PC-3 (cell line): ENCODE results near the gene VWA8. TPM values are rescaled to one million over a fixed set of nuclear protein-coding genes. Genes with fewer than 3 reads are reported as not detected.

ENCODE experiments used
- ATAC-seq: fragments of 200-7000 bp; cut with Tn5 transposase; 2 replicates; pipeline ENCODE4 v1.9.1; 2020; ENCODE audit warnings: mild to moderate bottlenecking, moderate library complexity
- BruUV-seq: library from RNA; stranded (reverse); fragments of 400-500 nt; replicated peaks from 2 replicates; lab custom pipeline; 2021; lab: Mats Ljungman, UMichigan
- CTCF ChIA-PET: fragments of 300-600 bp; sonication (Branson Sonifier 250); formaldehyde crosslinking; loops from one replicate; lab custom pipeline; 2022; ENCODE audit warnings: antibody characterized with exemption; lab: Charles Lee
- POLR2A ChIA-PET: fragments of 300-600 bp; sonication (Branson Sonifier 250); formaldehyde crosslinking; loops from one replicate; lab custom pipeline; 2022; ENCODE audit warnings: antibody characterized with exemption; ENCODE audit not compliant: unreplicated experiment; lab: Charles Lee
- DNase-seq: peaks from one replicate; pipeline ENCODE4 v3.0.0-alpha.2; 2015
- H2AFZ ChIP-seq: fragments of 300-600 bp; sonication (generic); 2 replicates; pipeline ENCODE4 v1.6.0; 2016; ENCODE audit warnings: antibody characterized with exemption, low read length
- H3F3A ChIP-seq: fragments of 300-600 bp; sonication (generic); one replicate; pipeline ENCODE4 v1.6.0; 2017; ENCODE audit warnings: antibody characterized with exemption, low read length, control low read depth, mild to moderate bottlenecking; ENCODE audit not compliant: unreplicated experiment
- H3K27ac ChIP-seq: fragments of 300-600 bp; sonication (generic); 2 replicates; pipeline ENCODE4 v1.5.1; 2016; ENCODE audit warnings: mild to moderate bottlenecking, low read length
- H3K27me3 ChIP-seq: fragments of 300-600 bp; sonication (generic); 2 replicates; pipeline ENCODE4 v1.6.1; 2016; ENCODE audit warnings: low read length, mixed read lengths
- H3K36me3 ChIP-seq: fragments of 300-600 bp; sonication (generic); 2 replicates; pipeline ENCODE4 v1.6.1; 2016; ENCODE audit warnings: low read depth, mixed run types, low read length, mixed read lengths
- H3K4me1 ChIP-seq: fragments of 300-600 bp; sonication (generic); 2 replicates; pipeline ENCODE4 v1.5.1; 2016; ENCODE audit warnings: low read length; ENCODE audit not compliant: insufficient read depth
- H3K4me2 ChIP-seq: fragments of 300-600 bp; sonication (generic); 2 replicates; pipeline ENCODE4 v1.6.0; 2016; ENCODE audit warnings: low read length
- H3K4me3 ChIP-seq: fragments of 300-600 bp; sonication (generic); 2 replicates; pipeline ENCODE4 v1.5.1; 2016; ENCODE audit warnings: mild to moderate bottlenecking, low read length, mixed read lengths
- H3K79me2 ChIP-seq: fragments of 300-600 bp; sonication (generic); 2 replicates; pipeline ENCODE4 v1.6.1; 2017; ENCODE audit warnings: low read length, mixed read lengths
- H3K9ac ChIP-seq: fragments of 300-600 bp; sonication (generic); 2 replicates; pipeline ENCODE4 v1.6.0; 2016; ENCODE audit warnings: mild to moderate bottlenecking, low read length
- H3K9me2 ChIP-seq: fragments of 300-600 bp; sonication (generic); replicated peaks from 2 replicates; pipeline ENCODE4 v1.6.1; 2016; ENCODE audit warnings: mixed run types, low read length, mixed read lengths
- H3K9me3 ChIP-seq: fragments of 300-600 bp; sonication (generic); 2 replicates; pipeline ENCODE4 v1.6.1; 2016; ENCODE audit warnings: low read length, mixed read lengths
- H4K20me1 ChIP-seq: fragments of 300-600 bp; sonication (generic); 2 replicates; pipeline ENCODE4 v1.6.1; 2016; ENCODE audit warnings: low read length, mixed read lengths
- EZH2 ChIP-seq: fragments of 300-600 bp; sonication (generic); IDR thresholded peaks from one replicate; pipeline ENCODE4 v1.6.1; 2017; ENCODE audit warnings: antibody characterized with exemption, mild to moderate bottlenecking, low read length; ENCODE audit not compliant: unreplicated experiment
- EZH2phosphoT487 ChIP-seq: fragments of 300-600 bp; sonication (generic); IDR thresholded peaks from 2 replicates; pipeline ENCODE4 v1.6.1; 2018; ENCODE audit warnings: mild to moderate bottlenecking, antibody characterized with exemption, low read length, borderline replicate concordance
- intact Hi-C: fragments of 100-400 bp; cut with micrococcal nuclease; formaldehyde crosslinking; loops from 2 replicates; pipeline ENCODE4 v1.9.0; 2023
- total RNA-seq: library from RNA; depleted of rRNA; stranded (reverse); fragments of >200 nt; gene quantifications from 2 replicates; pipeline ENCODE4 v1.2.3, GENCODE V29; 2014
- TF ChIP-seq, protein P1 (sequence below): fragments of 300-600 bp; sonication (generic); conservative IDR thresholded peaks from 2 replicates; pipeline ENCODE4 v1.5.1; 2017; ENCODE audit warnings: antibody characterized with exemption, low read depth, mild to moderate bottlenecking, low read length

Gene VWA8
- total RNA-seq, 1 experiment from 2014 or later, result 10.0 TPM

DNA sequence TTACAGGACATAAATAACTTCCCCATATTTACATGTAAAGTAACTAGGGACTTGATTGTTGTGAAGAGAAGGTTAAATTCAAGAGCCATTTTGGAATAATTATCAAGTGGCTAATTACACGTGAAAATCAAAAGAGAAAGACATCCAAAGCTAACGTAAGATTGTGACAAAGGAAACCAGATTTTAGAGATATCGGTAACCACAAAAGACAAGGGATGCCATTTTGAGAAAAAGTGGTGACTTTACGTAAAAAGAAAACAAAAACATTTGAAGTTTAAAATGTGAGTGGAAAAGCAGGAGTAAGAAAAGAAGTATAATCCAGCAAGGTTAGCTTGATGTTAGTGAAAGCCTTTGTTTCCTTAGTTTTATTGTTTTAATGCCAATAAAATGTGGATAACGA, 10.9 kb upstream of the VWA8 start:
- Histone ChIP-seq H3K27me3 (no peaks in the 10 kb centered on the region), H4K20me1 (no peaks in the 10 kb centered on the region), H3K4me2 (no peak overlapping the region), H3K79me2 (no peaks in the 10 kb centered on the region), H3K36me3 (no peaks in the 10 kb centered on the region), H3K9me3 (no peaks in the 10 kb centered on the region), H3K9me2 (no peaks in the 10 kb centered on the region), H3K27ac (no peak overlapping the region), H3K4me1 (no peaks in the 10 kb centered on the region), H3K9ac (no peak overlapping the region), H3F3A (no peaks in the 10 kb centered on the region), H2AFZ (no peak overlapping the region), H3K4me3 (no peak overlapping the region)
- intact Hi-C loops, result no loop called here
- TF ChIP-seq EZH2phosphoT487, result no peak
- no peak for TF ChIP-seq EZH2
- TF ChIP-seq, protein P1, sequence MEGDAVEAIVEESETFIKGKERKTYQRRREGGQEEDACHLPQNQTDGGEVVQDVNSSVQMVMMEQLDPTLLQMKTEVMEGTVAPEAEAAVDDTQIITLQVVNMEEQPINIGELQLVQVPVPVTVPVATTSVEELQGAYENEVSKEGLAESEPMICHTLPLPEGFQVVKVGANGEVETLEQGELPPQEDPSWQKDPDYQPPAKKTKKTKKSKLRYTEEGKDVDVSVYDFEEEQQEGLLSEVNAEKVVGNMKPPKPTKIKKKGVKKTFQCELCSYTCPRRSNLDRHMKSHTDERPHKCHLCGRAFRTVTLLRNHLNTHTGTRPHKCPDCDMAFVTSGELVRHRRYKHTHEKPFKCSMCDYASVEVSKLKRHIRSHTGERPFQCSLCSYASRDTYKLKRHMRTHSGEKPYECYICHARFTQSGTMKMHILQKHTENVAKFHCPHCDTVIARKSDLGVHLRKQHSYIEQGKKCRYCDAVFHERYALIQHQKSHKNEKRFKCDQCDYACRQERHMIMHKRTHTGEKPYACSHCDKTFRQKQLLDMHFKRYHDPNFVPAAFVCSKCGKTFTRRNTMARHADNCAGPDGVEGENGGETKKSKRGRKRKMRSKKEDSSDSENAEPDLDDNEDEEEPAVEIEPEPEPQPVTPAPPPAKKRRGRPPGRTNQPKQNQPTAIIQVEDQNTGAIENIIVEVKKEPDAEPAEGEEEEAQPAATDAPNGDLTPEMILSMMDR, result no peak
- DNase-seq (no peak), ATAC-seq (no peak)
- BruUV-seq, result no TSS peak
- CTCF ChIA-PET, result no interaction called here
- POLR2A ChIA-PET, result no interaction called here

DNA sequence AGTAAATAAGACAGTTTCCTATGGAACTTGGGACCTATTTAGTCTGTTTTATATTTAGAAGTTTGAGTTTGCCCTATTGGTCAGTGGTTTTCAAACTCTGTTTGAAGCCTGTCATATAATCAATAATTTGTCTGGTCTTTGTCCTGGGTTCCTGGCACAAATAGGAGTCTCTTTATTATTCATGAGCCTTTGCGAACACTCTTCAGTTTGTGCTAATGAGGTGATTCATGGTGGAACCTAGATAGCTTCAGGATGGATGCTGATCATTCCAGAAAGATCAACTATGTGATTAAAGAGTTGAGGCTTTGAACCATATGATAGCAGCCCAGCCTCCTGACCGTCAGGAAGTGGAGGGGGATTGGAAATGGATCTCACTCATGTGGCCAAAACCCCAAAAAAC, 10.0 kb upstream of the VWA8 start:
- no TSS peak for BruUV-seq
- intact Hi-C loops, result no loop called here
- H2AFZ ChIP-seq, result no peak overlapping the region

DNA sequence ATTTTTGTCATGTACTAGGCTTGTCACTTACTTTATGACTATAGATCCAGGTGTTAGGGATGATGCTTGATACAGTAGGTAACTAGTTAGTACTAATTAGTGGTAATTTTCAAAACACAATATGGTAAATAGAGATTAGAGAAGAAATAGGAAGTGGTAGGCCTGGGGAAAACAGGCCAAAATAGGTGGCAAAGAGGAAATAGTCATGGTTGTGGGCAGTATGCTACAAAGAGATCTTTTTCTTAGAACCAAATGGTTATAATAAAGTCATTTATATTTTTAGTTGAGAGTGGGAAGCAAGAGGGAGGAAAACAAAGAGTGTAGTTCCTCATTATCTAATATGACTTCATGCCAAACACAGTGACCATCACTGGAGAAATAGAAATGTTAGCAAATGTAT, 9.1 kb upstream of the VWA8 start:
- ChIA-PET POLR2A (no interaction called here), CTCF (no interaction called here)
- Histone ChIP-seq H3K4me3 (no peak overlapping the region), H3K36me3 (no peaks in the 10 kb centered on the region), H3K27ac (no peak overlapping the region), H3K9me3 (no peaks in the 10 kb centered on the region), H3F3A (no peaks in the 10 kb centered on the region), H4K20me1 (no peaks in the 10 kb centered on the region), H3K4me1 (no peaks in the 10 kb centered on the region), H3K27me3 (no peaks in the 10 kb centered on the region), H3K4me2 (no peak overlapping the region), H2AFZ (no peak overlapping the region), H3K79me2 (no peaks in the 10 kb centered on the region), H3K9me2 (no peaks in the 10 kb centered on the region), H3K9ac (no peak overlapping the region)
- intact Hi-C loops, result no loop called here
- no TSS peak for BruUV-seq
- ATAC-seq (no peak), DNase-seq (no peak)
- TF ChIP-seq, protein P1, result no peak
- no peak for TF ChIP-seq EZH2

More for the DNA sequence above, 10.0 kb upstream of the VWA8 start:
- ATAC-seq (no peak), DNase-seq (no peak)
- Histone ChIP-seq H3K4me1 (no peaks in the 10 kb centered on the region), H4K20me1 (no peaks in the 10 kb centered on the region), H3K4me2 (no peak overlapping the region), H3K79me2 (no peaks in the 10 kb centered on the region), H3K9ac (no peak overlapping the region), H3K27ac (no peak overlapping the region), H3K27me3 (no peaks in the 10 kb centered on the region), H3K4me3 (no peak overlapping the region), H3K9me2 (no peaks in the 10 kb centered on the region), H3K9me3 (no peaks in the 10 kb centered on the region), H3F3A (no peaks in the 10 kb centered on the region), H3K36me3 (no peaks in the 10 kb centered on the region)
- CTCF ChIA-PET, result no interaction called here
- POLR2A ChIA-PET, result no interaction called here
- TF ChIP-seq EZH2phosphoT487 (no peak), EZH2 (no peak)
- TF ChIP-seq, protein P1, result no peak
